Osteocyte (in vitro differentiated cells): ENCODE measurements around the gene SUSD3. TPM values are rescaled to one million over a fixed set of nuclear protein-coding genes. Genes with fewer than 3 reads are reported as not detected.

Source experiments
- DNase-seq: peaks from one replicate; pipeline ENCODE4 v3.0.0; 2021; ENCODE audit warnings: mixed read lengths; ENCODE audit not compliant: unreplicated experiment; ENCODE audit errors: extremely low spot score
- H3K27ac Mint-ChIP-seq: one replicate; pipeline ENCODE4 v1.8.0; 2021; ENCODE audit warnings: mild to moderate bottlenecking, mixed read lengths; ENCODE audit not compliant: unreplicated experiment
- H3K27me3 Mint-ChIP-seq: one replicate; pipeline ENCODE4 v1.8.0; 2021; ENCODE audit warnings: mixed read lengths; ENCODE audit not compliant: unreplicated experiment
- H3K36me3 Mint-ChIP-seq: one replicate; pipeline ENCODE4 v1.8.0; 2021; ENCODE audit warnings: mixed read lengths; ENCODE audit not compliant: unreplicated experiment
- H3K4me1 Mint-ChIP-seq: one replicate; pipeline ENCODE4 v1.8.0; 2021; ENCODE audit warnings: mixed read lengths; ENCODE audit not compliant: unreplicated experiment
- H3K4me3 Mint-ChIP-seq: one replicate; pipeline ENCODE4 v1.8.0; 2021; ENCODE audit warnings: mild to moderate bottlenecking, moderate library complexity, mixed read lengths; ENCODE audit not compliant: unreplicated experiment
- H3K9me3 Mint-ChIP-seq: one replicate; pipeline ENCODE4 v1.8.0; 2021; ENCODE audit warnings: mixed read lengths; ENCODE audit not compliant: unreplicated experiment
- CTCF ChIP-seq: fragments of 200-600 bp; sonication (generic); IDR thresholded peaks from 2 replicates; pipeline ENCODE4 v1.5.0; 2021; ENCODE audit warnings: antibody characterized with exemption, mild to moderate bottlenecking, moderate library complexity
- total RNA-seq: library from RNA; stranded (reverse); gene quantifications from 2 replicates; pipeline ENCODE4 v1.2.1, GENCODE V29; 2021

Gene SUSD3
- total RNA-seq, 1 donor from 2014 or later, result not detected

DNA sequence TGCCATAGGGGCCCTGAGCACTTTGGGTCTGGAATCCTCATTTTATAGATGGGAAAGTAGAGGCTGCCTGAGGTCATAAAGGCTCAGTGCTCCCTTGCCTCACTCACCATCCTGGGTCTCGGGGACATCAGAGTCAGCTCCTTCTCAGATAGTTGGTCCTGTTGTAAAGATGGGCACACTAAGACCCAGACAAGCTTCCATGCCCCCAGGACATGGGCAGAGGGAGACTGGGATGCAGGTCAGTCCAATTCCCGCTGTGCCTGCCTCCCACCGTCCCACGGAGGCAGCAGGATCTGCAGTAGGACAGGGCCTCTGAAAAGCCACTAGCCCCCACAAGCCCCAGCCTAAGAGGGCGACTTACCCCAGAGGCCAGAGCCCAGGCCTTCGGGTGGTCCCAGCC is 19.0 kb upstream of the SUSD3 start:
- DNase-seq, result no peak
- H3K9me3 Mint-ChIP-seq, result no peaks in the 10 kb centered on the region
- H3K4me1 Mint-ChIP-seq, result no peaks in the 10 kb centered on the region
- no peak overlapping the region for H3K4me3 Mint-ChIP-seq
- H3K27me3 Mint-ChIP-seq, result peaks cover 2% of the 10 kb centered on the region
- H3K27ac Mint-ChIP-seq, result no peak overlapping the region
- no peaks in the 10 kb centered on the region for H3K36me3 Mint-ChIP-seq
- no peak for TF ChIP-seq CTCF

GRCh38 chr9:93039976-93040375 is 18.5 kb upstream of the SUSD3 start:
- TF ChIP-seq CTCF, result no peak
- no peak for DNase-seq
- no peak overlapping the region for H3K27ac Mint-ChIP-seq

DNA sequence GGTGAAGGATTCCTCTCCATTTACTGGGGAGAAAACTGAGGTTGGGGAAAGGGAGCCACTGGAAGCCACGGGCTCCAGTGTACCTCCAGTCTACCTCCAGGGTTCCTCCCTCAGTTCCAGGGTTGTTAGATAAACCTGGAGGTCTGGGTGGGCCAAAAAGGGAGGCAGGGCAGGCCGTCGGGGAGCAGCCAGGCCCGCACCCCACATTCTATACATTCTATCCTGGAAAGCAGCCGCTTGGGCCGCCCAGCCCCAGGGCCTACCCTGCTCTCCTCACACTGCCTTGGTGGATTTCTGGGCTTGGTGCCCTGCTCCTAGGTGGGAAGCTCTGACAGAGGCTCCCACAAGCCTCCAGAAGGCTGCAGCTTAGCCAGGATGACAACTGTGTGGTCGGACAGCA is 18.1 kb upstream of the SUSD3 start:
- Mint-ChIP-seq H3K27me3 (peaks cover 2% of the 10 kb centered on the region), H3K4me3 (no peak overlapping the region), H3K4me1 (no peaks in the 10 kb centered on the region), H3K36me3 (no peaks in the 10 kb centered on the region), H3K9me3 (no peaks in the 10 kb centered on the region), H3K27ac (no peak overlapping the region)
- TF ChIP-seq CTCF, result no peak
- DNase-seq, result no peak

More at GRCh38 chr9:93039976-93040375, 18.5 kb upstream of the SUSD3 start:
- H3K36me3 Mint-ChIP-seq, result no peaks in the 10 kb centered on the region
- H3K27me3 Mint-ChIP-seq, result peaks cover 2% of the 10 kb centered on the region
- H3K4me3 Mint-ChIP-seq, result no peak overlapping the region
- no peaks in the 10 kb centered on the region for H3K4me1 Mint-ChIP-seq
- H3K9me3 Mint-ChIP-seq, result no peaks in the 10 kb centered on the region

GRCh38 chr9:93041108-93041802 is 17.2 kb upstream of the SUSD3 start:
- Mint-ChIP-seq H3K36me3 (no peaks in the 10 kb centered on the region), H3K9me3 (no peaks in the 10 kb centered on the region), H3K27ac (no peak overlapping the region), H3K4me1 (no peaks in the 10 kb centered on the region), H3K4me3 (no peak overlapping the region), H3K27me3 (peaks cover 2% of the 10 kb centered on the region)
- DNase-seq, result no peak
- TF ChIP-seq CTCF, result no peak

- no peaks in the 10 kb centered on the region for H3K9me3 Mint-ChIP-seq
- peaks cover 2% of the 10 kb centered on the region for H3K27me3 Mint-ChIP-seq
- H3K27ac Mint-ChIP-seq, result no peak overlapping the region
- TF ChIP-seq CTCF, result no peak
- no peak overlapping the region for H3K4me3 Mint-ChIP-seq
- no peak for DNase-seq
- no peaks in the 10 kb centered on the region for H3K4me1 Mint-ChIP-seq
- no peaks in the 10 kb centered on the region for H3K36me3 Mint-ChIP-seq
Observed at GRCh38 chr9:93043122-93043521, 15.4 kb upstream of the SUSD3 start.
